GM12874 (cell line): ENCODE measurements around the gene CLDN25.

Source experiments
- CTCF ChIP-seq: IDR thresholded peaks from 2 replicates; pipeline ENCODE4 v1.5.1; 2011; ENCODE audit warnings: low read depth, mild to moderate bottlenecking, control low read depth, low read length, moderate library complexity; ENCODE audit not compliant: insufficient read depth

The CLDN25 gene

GRCh38 chr11:113779496-113779895 lies at the start of gene CLDN25:
CLDN25 (plus strand) TSS chr11:113779796; CDS start chr11:113779796, 0 bp downstream.
- TF ChIP-seq CTCF, result no peak

GRCh38 chr11:113730887-113731726 lies 48.5 kb upstream of the CLDN25 start:
- no peak for TF ChIP-seq CTCF

GRCh38 chr11:113732092-113732491 lies 47.5 kb upstream of the CLDN25 start:
- TF ChIP-seq CTCF, result no peak

- TF ChIP-seq CTCF, result no peak
Measured at GRCh38 chr11:113736323-113736722, 43.3 kb upstream of the CLDN25 start.

- TF ChIP-seq CTCF, result no peak
Measured at GRCh38 chr11:113752932-113753331, 26.7 kb upstream of the CLDN25 start.

GRCh38 chr11:113760241-113760640 lies 19.4 kb upstream of the CLDN25 start:
- TF ChIP-seq CTCF, result no peak

- no peak for TF ChIP-seq CTCF
Measured at GRCh38 chr11:113764527-113765219, 14.9 kb upstream of the CLDN25 start.
